Activated naive CD4-positive, alpha-beta T cell treated with anti-CD3 and anti-CD28 coated beads, Interleukin-2, amount 10 ng/mL, durations not matched to agents 7 days and 5 days (primary cell): ENCODE measurements around the gene SEC22B.
"Not testable (repeated sequence)": the region's sequence is repeated elsewhere in the genome, so short reads cannot be mapped to it uniquely, and the experiment has no call there.

Source experiments
- CTCF ChIA-PET: fragments of 350-600 bp; sonication (Branson Sonifier 250); formaldehyde crosslinking; loops from one replicate; lab custom pipeline; 2021; ENCODE audit warnings: antibody characterized with exemption; lab: Charles Lee
- DNase-seq: peaks from one replicate; pipeline ENCODE4 v3.0.0-alpha.2; 2020
- H3K27ac Mint-ChIP-seq: one replicate; pipeline ENCODE4 v1.8.0; 2021; ENCODE audit warnings: mild to moderate bottlenecking, moderate library complexity, mixed read lengths
- H3K27me3 Mint-ChIP-seq: one replicate; pipeline ENCODE4 v1.8.0; 2021; ENCODE audit warnings: mild to moderate bottlenecking, mixed read lengths
- H3K36me3 Mint-ChIP-seq: one replicate; pipeline ENCODE4 v1.8.0; 2021; ENCODE audit warnings: mixed read lengths
- H3K4me1 Mint-ChIP-seq: one replicate; pipeline ENCODE4 v1.8.0; 2021; ENCODE audit warnings: mixed read lengths
- H3K4me3 Mint-ChIP-seq: one replicate; pipeline ENCODE4 v1.8.0; 2021; ENCODE audit warnings: mild to moderate bottlenecking, moderate library complexity, mixed read lengths
- H3K9me3 Mint-ChIP-seq: one replicate; pipeline ENCODE4 v1.8.0; 2021; ENCODE audit warnings: mixed read lengths

The SEC22B gene

GRCh38 chr1:120176092-120176855 is at the start of gene SEC22B:
SEC22B (minus strand) TSS chr1:120176520; CDS start chr1:120176381, 139 bp downstream.
- peaks cover 18% of the 10 kb centered on the region for H3K4me1 Mint-ChIP-seq
- H3K27me3 Mint-ChIP-seq, result no peaks in the 10 kb centered on the region
- H3K36me3 Mint-ChIP-seq, result peaks cover 9% of the 10 kb centered on the region
- peak within 1 kb of the TSS; percentile 91 for H3K4me3 Mint-ChIP-seq
- H3K9me3 Mint-ChIP-seq, result no peaks in the 10 kb centered on the region
- H3K27ac Mint-ChIP-seq, result peak within 1 kb of the TSS; percentile 93
- CTCF ChIA-PET, result interaction anchor here (0.7 kb wide), 1 partner anchor 228 kb away, joined by 3 read pairs; no protein-coding TSS in a partner anchor
- peak; percentile 94 for DNase-seq

GRCh38 chr1:120217933-120218332 is 41.6 kb upstream of the SEC22B start:
- H3K9me3 Mint-ChIP-seq, H3K36me3 Mint-ChIP-seq, H3K4me3 Mint-ChIP-seq, H3K27ac Mint-ChIP-seq, DNase-seq, H3K4me1 Mint-ChIP-seq, H3K27me3 Mint-ChIP-seq, CTCF ChIA-PET: not testable (repeated sequence)

- DNase-seq, H3K27ac Mint-ChIP-seq, H3K36me3 Mint-ChIP-seq, CTCF ChIA-PET, H3K27me3 Mint-ChIP-seq, H3K4me1 Mint-ChIP-seq, H3K9me3 Mint-ChIP-seq, H3K4me3 Mint-ChIP-seq: not testable (repeated sequence)
Measured at GRCh38 chr1:120217175-120217929, 41.0 kb upstream of the SEC22B start.

GRCh38 chr1:120213606-120214005 is 37.3 kb upstream of the SEC22B start:
- CTCF ChIA-PET, H3K27me3 Mint-ChIP-seq, H3K27ac Mint-ChIP-seq: not testable (repeated sequence)

GRCh38 chr1:120210754-120211153 is 34.4 kb upstream of the SEC22B start:
- CTCF ChIA-PET, H3K36me3 Mint-ChIP-seq, H3K27ac Mint-ChIP-seq, H3K27me3 Mint-ChIP-seq, H3K4me3 Mint-ChIP-seq, H3K4me1 Mint-ChIP-seq, H3K9me3 Mint-ChIP-seq, DNase-seq: not testable (repeated sequence)

More at GRCh38 chr1:120213606-120214005, 37.3 kb upstream of the SEC22B start:
- not testable (repeated sequence) for H3K9me3 Mint-ChIP-seq, DNase-seq, H3K4me3 Mint-ChIP-seq, H3K36me3 Mint-ChIP-seq, H3K4me1 Mint-ChIP-seq

GRCh38 chr1:120196863-120197775 is 20.8 kb upstream of the SEC22B start:
- peak; percentile 19 for DNase-seq
- H3K4me1 Mint-ChIP-seq, H3K9me3 Mint-ChIP-seq: not testable (repeated sequence)

GRCh38 chr1:120188626-120189025 is 12.3 kb upstream of the SEC22B start:
- CTCF ChIA-PET, H3K36me3 Mint-ChIP-seq, H3K9me3 Mint-ChIP-seq, H3K27me3 Mint-ChIP-seq, H3K4me3 Mint-ChIP-seq, H3K27ac Mint-ChIP-seq, H3K4me1 Mint-ChIP-seq, DNase-seq: not testable (repeated sequence)

More at GRCh38 chr1:120196863-120197775, 20.8 kb upstream of the SEC22B start:
- H3K4me3 Mint-ChIP-seq, result peak overlapping the region; percentile 64
- H3K36me3 Mint-ChIP-seq, CTCF ChIA-PET, H3K27ac Mint-ChIP-seq: not testable (repeated sequence)
- H3K27me3 Mint-ChIP-seq, result peaks cover 11% of the 10 kb centered on the region

- H3K36me3 Mint-ChIP-seq, DNase-seq, H3K9me3 Mint-ChIP-seq, H3K4me3 Mint-ChIP-seq, H3K4me1 Mint-ChIP-seq, H3K27ac Mint-ChIP-seq, CTCF ChIA-PET, H3K27me3 Mint-ChIP-seq: not testable (repeated sequence)
Measured at GRCh38 chr1:120182176-120182707, 5.9 kb upstream of the SEC22B start.

- CTCF ChIA-PET, H3K27me3 Mint-ChIP-seq, H3K27ac Mint-ChIP-seq, H3K9me3 Mint-ChIP-seq, H3K4me3 Mint-ChIP-seq, DNase-seq, H3K36me3 Mint-ChIP-seq: not testable (repeated sequence)
- peaks cover 18% of the 10 kb centered on the region for H3K4me1 Mint-ChIP-seq
Measured at GRCh38 chr1:120179811-120180690, 3.7 kb upstream of the SEC22B start.

GRCh38 chr1:120178799-120179756 is 2.8 kb upstream of the SEC22B start:
- DNase-seq, result no peak
- H3K4me3 Mint-ChIP-seq, result no peak overlapping the region
- no peaks in the 10 kb centered on the region for H3K27me3 Mint-ChIP-seq
- no peak overlapping the region for H3K27ac Mint-ChIP-seq
- H3K36me3 Mint-ChIP-seq, result peaks cover 9% of the 10 kb centered on the region
- no peaks in the 10 kb centered on the region for H3K9me3 Mint-ChIP-seq
- peaks cover 18% of the 10 kb centered on the region for H3K4me1 Mint-ChIP-seq
- CTCF ChIA-PET, result no interaction called here

- H3K9me3 Mint-ChIP-seq, H3K36me3 Mint-ChIP-seq, H3K4me3 Mint-ChIP-seq, CTCF ChIA-PET, DNase-seq, H3K27ac Mint-ChIP-seq, H3K27me3 Mint-ChIP-seq: not testable (repeated sequence)
- H3K4me1 Mint-ChIP-seq, result peaks cover 18% of the 10 kb centered on the region
Measured at GRCh38 chr1:120178058-120178457, 1.7 kb upstream of the SEC22B start.

GRCh38 chr1:120175688-120176087 is 632 bp downstream of the SEC22B start:
- H3K4me1 Mint-ChIP-seq, result peaks cover 16% of the 10 kb centered on the region

More at GRCh38 chr1:120175688-120176087, 632 bp downstream of the SEC22B start:
- H3K36me3 Mint-ChIP-seq, H3K27me3 Mint-ChIP-seq, DNase-seq, H3K9me3 Mint-ChIP-seq: not testable (repeated sequence)
- peak overlapping the region; percentile 93 for H3K27ac Mint-ChIP-seq
- H3K4me3 Mint-ChIP-seq, result peak overlapping the region; percentile 91
- CTCF ChIA-PET, result interaction anchor here (0.7 kb wide), 1 partner anchor 227 kb away, joined by 3 read pairs; no protein-coding TSS in a partner anchor
